HG02938 (cell line): ENCODE results near the gene IL20RB.
"Not testable (repeated sequence)": the region's sequence is repeated elsewhere in the genome, so short reads cannot be mapped to it uniquely, and the experiment has no call there.

Experiments
- ATAC-seq: cut with Tn5 transposase; IDR thresholded peaks from one replicate; pipeline ENCODE4 v1.9.1; 2021; ENCODE audit warnings: mild to moderate bottlenecking, moderate library complexity; ENCODE audit not compliant: unreplicated experiment

IL20RB gene

GRCh38 chr3:136943436-136943835, 14.3 kb upstream of the IL20RB start:
- ATAC-seq: no peak

GRCh38 chr3:136946978-136947377, 10.8 kb upstream of the IL20RB start:
- ATAC-seq: no peak

GRCh38 chr3:136947477-136947876, 10.3 kb upstream of the IL20RB start:
- ATAC-seq: no peak

- no peak for ATAC-seq
Measured at GRCh38 chr3:136949146-136949545, 8.6 kb upstream of the IL20RB start.

- ATAC-seq: no peak
Measured at GRCh38 chr3:136949708-136950107, 8.1 kb upstream of the IL20RB start.

- ATAC-seq: no peak
Measured at GRCh38 chr3:136950623-136951022, 7.2 kb upstream of the IL20RB start.

GRCh38 chr3:136952292-136952691, 5.5 kb upstream of the IL20RB start:
- no peak for ATAC-seq

GRCh38 chr3:136954251-136954650, 3.5 kb upstream of the IL20RB start:
- no peak for ATAC-seq

- ATAC-seq: no peak
Measured at GRCh38 chr3:136954980-136955780, 2.6 kb upstream of the IL20RB start.

- no peak for ATAC-seq
Measured at GRCh38 chr3:136955813-136956212, 2.0 kb upstream of the IL20RB start.

GRCh38 chr3:136956971-136957370, 812 bp upstream of the IL20RB start:
- ATAC-seq: no peak

- ATAC-seq: no peak
Measured at GRCh38 chr3:136958939-136959338, 1.2 kb downstream of the IL20RB start.

GRCh38 chr3:136959599-136959998, 1.8 kb downstream of the IL20RB start:
- no peak for ATAC-seq

- no peak for ATAC-seq
Measured at GRCh38 chr3:136960838-136961836, 3.4 kb downstream of the IL20RB start.

- ATAC-seq: no peak
Measured at GRCh38 chr3:136962927-136963326, 5.1 kb downstream of the IL20RB start.

GRCh38 chr3:136969539-136969938, 11.8 kb downstream of the IL20RB start:
- not testable (repeated sequence) for ATAC-seq

GRCh38 chr3:136973352-136973751, 15.6 kb downstream of the IL20RB start:
- ATAC-seq: no peak

- no peak for ATAC-seq
Measured at GRCh38 chr3:136974670-136975069, 16.9 kb downstream of the IL20RB start.

GRCh38 chr3:136979204-136979603, 21.4 kb downstream of the IL20RB start:
- ATAC-seq: no peak

GRCh38 chr3:136979684-136980083, 21.9 kb downstream of the IL20RB start:
- no peak for ATAC-seq

GRCh38 chr3:136982033-136982432, 24.2 kb downstream of the IL20RB start:
- no peak for ATAC-seq
